Hepatocyte (in vitro differentiated cells): ENCODE results near the gene ATXN3L. TPM values are rescaled to one million over a fixed set of nuclear protein-coding genes. Genes with fewer than 3 reads are reported as not detected.

Experiments used
- DNase-seq: peaks from one replicate; pipeline ENCODE4 v3.0.0-alpha.2; 2016; ENCODE audit warnings: low spot score
- H2AFZ ChIP-seq: fragments of 200-600 bp; sonication (generic); 2 replicates; pipeline ENCODE4 v1.6.0; 2016; ENCODE audit warnings: antibody characterized with exemption, mild to moderate bottlenecking
- H3K27ac ChIP-seq: fragments of 200-600 bp; sonication (generic); 2 replicates; pipeline ENCODE4 v1.5.1; 2016; ENCODE audit warnings: mild to moderate bottlenecking
- H3K27me3 ChIP-seq: fragments of 200-600 bp; sonication (generic); 2 replicates; pipeline ENCODE4 v1.6.1; 2016
- H3K36me3 ChIP-seq: fragments of 200-600 bp; sonication (generic); replicated peaks from 2 replicates; pipeline ENCODE4 v1.5.1; 2016; ENCODE audit warnings: low read depth; ENCODE audit not compliant: insufficient read depth
- H3K4me1 ChIP-seq: fragments of 200-600 bp; sonication (generic); 2 replicates; pipeline ENCODE4 v1.5.1; 2016; ENCODE audit warnings: mild to moderate bottlenecking, moderate library complexity; ENCODE audit not compliant: insufficient read depth
- H3K4me2 ChIP-seq: fragments of 200-600 bp; sonication (generic); 2 replicates; pipeline ENCODE4 v1.6.0; 2016
- H3K4me3 ChIP-seq: fragments of 200-600 bp; sonication (generic); 2 replicates; pipeline ENCODE4 v1.5.1; 2016; ENCODE audit warnings: mild to moderate bottlenecking
- H3K79me2 ChIP-seq: fragments of 200-600 bp; sonication (generic); 2 replicates; pipeline ENCODE4 v1.6.0; 2017; ENCODE audit warnings: mild to moderate bottlenecking
- H3K9me2 ChIP-seq: fragments of 200-600 bp; sonication (generic); replicated peaks from 2 replicates; pipeline ENCODE4 v1.6.0; 2017; ENCODE audit warnings: mild to moderate bottlenecking; ENCODE audit not compliant: insufficient read depth
- H3K9me3 ChIP-seq: fragments of 200-600 bp; sonication (generic); 2 replicates; pipeline ENCODE4 v1.5.1; 2016; ENCODE audit warnings: low read depth, mild to moderate bottlenecking
- H4K20me1 ChIP-seq: fragments of 200-600 bp; sonication (generic); 2 replicates; pipeline ENCODE4 v1.6.0; 2016; ENCODE audit warnings: mild to moderate bottlenecking; ENCODE audit not compliant: insufficient read depth, poor library complexity, severe bottlenecking
- EZH2 ChIP-seq: fragments of 200-600 bp; sonication (generic); IDR thresholded peaks from 2 replicates; pipeline ENCODE4 v1.6.1; 2016; ENCODE audit warnings: antibody characterized with exemption, mild to moderate bottlenecking, borderline replicate concordance
- EZH2phosphoT487 ChIP-seq: fragments of 200-600 bp; sonication (generic); IDR thresholded peaks from one replicate; pipeline ENCODE4 v1.6.1; 2018; ENCODE audit warnings: antibody characterized with exemption, mild to moderate bottlenecking, low read depth, moderate library complexity; ENCODE audit not compliant: unreplicated experiment, severe bottlenecking
- WGBS: methylation state at CpG from one replicate; pipeline ENCODE4 v1.1.6; 2016; ENCODE audit warnings: low lambda C conversion rate; ENCODE audit errors: missing lambda C conversion rate; 5-methylcytosine and 5-hydroxymethylcytosine counted together
- polyA plus RNA-seq: library from polyadenylated mRNA; unstranded; fragments of >200 nt; fragmentation: Nextera tagmentation; extraction: Ambion mirVana; gene quantifications from 2 replicates; pipeline ENCODE4 v1.2.1, GENCODE V29; 2016
- total RNA-seq: library from RNA; depleted of rRNA; stranded (reverse); fragments of >200 nt; gene quantifications from 2 replicates; pipeline ENCODE4 v1.2.3, GENCODE V29; 2014
- TF ChIP-seq, protein P1 (sequence below): fragments of 200-600 bp; sonication (generic); IDR thresholded peaks from 2 replicates; pipeline ENCODE4 v1.5.1; 2016; ENCODE audit warnings: antibody characterized with exemption, mild to moderate bottlenecking; ENCODE audit not compliant: poor library complexity

Gene ATXN3L
- total and polyA plus RNA-seq, 2 experiments from 2014 or later = not detected

DNA sequence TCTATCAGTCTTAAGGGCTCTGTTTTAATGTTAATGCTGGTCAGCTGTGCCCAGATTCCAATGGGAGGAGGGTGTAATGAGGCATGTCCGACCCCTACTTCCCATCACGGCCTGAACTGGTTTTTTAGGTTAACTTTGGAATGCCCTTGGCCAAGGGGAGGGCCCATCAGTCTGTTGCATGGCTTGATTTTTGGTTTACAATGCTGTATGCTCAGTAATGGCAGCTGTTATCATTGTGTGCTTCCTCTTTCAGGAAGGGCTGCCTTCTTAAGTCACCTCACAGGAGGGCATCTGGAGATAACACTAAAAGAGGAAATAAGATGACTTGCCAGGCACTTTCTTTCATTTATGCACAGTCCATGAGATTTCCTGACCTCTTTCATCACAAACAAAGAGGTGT lies 36.3 kb downstream of the ATXN3L start:
- Histone ChIP-seq H3K4me1 (peaks cover 19% of the 10 kb centered on the region), H3K27ac (peak overlapping the region; percentile 37), H3K9me2 (no peaks in the 10 kb centered on the region), H3K27me3 (no peaks in the 10 kb centered on the region), H3K36me3 (no peaks in the 10 kb centered on the region), H3K79me2 (no peaks in the 10 kb centered on the region), H2AFZ (no peak overlapping the region), H4K20me1 (no peaks in the 10 kb centered on the region), H3K4me2 (no peak overlapping the region), H3K9me3 (no peaks in the 10 kb centered on the region), H3K4me3 (no peak overlapping the region)
- DNase-seq = no peak
- TF ChIP-seq, protein P1, sequence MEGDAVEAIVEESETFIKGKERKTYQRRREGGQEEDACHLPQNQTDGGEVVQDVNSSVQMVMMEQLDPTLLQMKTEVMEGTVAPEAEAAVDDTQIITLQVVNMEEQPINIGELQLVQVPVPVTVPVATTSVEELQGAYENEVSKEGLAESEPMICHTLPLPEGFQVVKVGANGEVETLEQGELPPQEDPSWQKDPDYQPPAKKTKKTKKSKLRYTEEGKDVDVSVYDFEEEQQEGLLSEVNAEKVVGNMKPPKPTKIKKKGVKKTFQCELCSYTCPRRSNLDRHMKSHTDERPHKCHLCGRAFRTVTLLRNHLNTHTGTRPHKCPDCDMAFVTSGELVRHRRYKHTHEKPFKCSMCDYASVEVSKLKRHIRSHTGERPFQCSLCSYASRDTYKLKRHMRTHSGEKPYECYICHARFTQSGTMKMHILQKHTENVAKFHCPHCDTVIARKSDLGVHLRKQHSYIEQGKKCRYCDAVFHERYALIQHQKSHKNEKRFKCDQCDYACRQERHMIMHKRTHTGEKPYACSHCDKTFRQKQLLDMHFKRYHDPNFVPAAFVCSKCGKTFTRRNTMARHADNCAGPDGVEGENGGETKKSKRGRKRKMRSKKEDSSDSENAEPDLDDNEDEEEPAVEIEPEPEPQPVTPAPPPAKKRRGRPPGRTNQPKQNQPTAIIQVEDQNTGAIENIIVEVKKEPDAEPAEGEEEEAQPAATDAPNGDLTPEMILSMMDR = no peak
- TF ChIP-seq EZH2 = no peak
- TF ChIP-seq EZH2phosphoT487 = no peak
- 52% methylated on average over 2 of the region's 2 CpGs for WGBS

DNA sequence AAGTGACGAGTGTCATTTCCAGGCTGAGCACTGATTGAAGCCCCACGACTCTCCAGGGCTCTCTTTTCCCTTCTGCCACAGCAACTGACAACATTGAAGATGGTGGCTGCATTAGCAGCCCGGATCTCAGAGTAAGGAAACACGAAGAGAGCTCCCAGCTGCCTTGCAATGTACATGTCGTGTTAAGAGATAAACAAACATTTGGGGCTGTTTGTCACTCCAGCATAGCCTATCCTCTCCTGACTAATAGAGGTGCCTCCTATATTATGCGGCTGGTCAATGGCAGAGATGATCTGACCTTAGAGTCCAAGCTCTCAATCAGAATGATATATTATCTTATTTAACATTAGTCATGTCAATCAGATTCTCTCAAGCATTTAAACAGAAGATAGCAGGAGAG lies 38.6 kb downstream of the ATXN3L start:
- Histone ChIP-seq H3K36me3 (no peaks in the 10 kb centered on the region), H3K4me3 (no peak overlapping the region), H4K20me1 (no peaks in the 10 kb centered on the region), H3K27ac (no peak overlapping the region), H3K4me1 (peaks cover 20% of the 10 kb centered on the region), H3K27me3 (no peaks in the 10 kb centered on the region), H3K9me2 (no peaks in the 10 kb centered on the region), H2AFZ (no peak overlapping the region), H3K4me2 (no peak overlapping the region), H3K9me3 (no peaks in the 10 kb centered on the region), H3K79me2 (no peaks in the 10 kb centered on the region)
- no peak for DNase-seq
- TF ChIP-seq EZH2phosphoT487 = no peak
- TF ChIP-seq EZH2 = no peak
- TF ChIP-seq, protein P1 = no peak
- 93% methylated on average over 6 of the region's 6 CpGs for WGBS

DNA sequence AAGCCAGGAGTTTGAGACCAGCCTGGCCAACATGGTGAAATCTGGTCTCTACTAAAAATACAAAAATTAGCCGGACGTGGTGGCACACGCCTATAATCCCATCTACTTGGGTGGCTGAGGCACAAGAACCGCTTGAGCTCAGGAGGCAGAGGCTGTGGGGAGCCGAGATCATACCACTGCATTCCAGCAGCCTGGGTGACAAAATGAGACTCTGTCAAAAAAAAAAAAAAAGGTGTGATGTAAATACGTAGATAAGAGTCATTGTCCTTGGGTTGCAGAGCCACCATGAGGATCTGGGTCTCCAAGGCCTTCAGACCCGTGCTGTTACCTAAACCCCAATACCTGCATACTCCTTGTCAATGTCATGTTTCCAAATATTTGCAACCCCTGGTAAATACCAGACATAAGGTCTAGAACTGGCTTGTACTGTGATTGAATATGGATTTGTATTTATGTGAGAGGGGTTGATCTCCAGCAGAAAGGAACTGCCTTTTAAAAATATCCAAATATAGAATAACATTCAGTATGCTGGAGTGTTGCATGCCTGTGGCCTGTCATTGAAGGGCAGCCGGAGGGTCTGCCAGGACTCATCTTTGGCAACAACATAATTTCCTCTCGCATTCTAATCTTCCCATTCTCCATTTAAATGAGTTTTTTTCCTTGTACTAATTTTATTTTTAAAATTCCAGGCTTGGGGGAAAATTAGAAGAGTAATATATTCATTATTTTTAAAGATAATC lies 40.4 kb downstream of the ATXN3L start:
- Histone ChIP-seq H3K27me3 (no peaks in the 10 kb centered on the region), H3K79me2 (no peaks in the 10 kb centered on the region), H3K4me2 (no peak overlapping the region), H3K4me1 (peaks cover 18% of the 10 kb centered on the region), H3K9me3 (no peaks in the 10 kb centered on the region), H4K20me1 (no peaks in the 10 kb centered on the region), H3K9me2 (no peaks in the 10 kb centered on the region), H2AFZ (no peak overlapping the region), H3K4me3 (no peak overlapping the region), H3K27ac (no peak overlapping the region), H3K36me3 (no peaks in the 10 kb centered on the region)
- 73% methylated on average over 9 of the region's 9 CpGs for WGBS
- DNase-seq = no peak
- no peak for TF ChIP-seq EZH2
- no peak for TF ChIP-seq EZH2phosphoT487
- TF ChIP-seq, protein P1 = no peak
